ENCODE data around the gene SP110. TPM values are rescaled to one million over a fixed set of nuclear protein-coding genes. Genes with fewer than 3 reads are reported as not detected.

The SP110 gene
- total RNA-seq, 1 donor, result 68.1 TPM

DNA sequence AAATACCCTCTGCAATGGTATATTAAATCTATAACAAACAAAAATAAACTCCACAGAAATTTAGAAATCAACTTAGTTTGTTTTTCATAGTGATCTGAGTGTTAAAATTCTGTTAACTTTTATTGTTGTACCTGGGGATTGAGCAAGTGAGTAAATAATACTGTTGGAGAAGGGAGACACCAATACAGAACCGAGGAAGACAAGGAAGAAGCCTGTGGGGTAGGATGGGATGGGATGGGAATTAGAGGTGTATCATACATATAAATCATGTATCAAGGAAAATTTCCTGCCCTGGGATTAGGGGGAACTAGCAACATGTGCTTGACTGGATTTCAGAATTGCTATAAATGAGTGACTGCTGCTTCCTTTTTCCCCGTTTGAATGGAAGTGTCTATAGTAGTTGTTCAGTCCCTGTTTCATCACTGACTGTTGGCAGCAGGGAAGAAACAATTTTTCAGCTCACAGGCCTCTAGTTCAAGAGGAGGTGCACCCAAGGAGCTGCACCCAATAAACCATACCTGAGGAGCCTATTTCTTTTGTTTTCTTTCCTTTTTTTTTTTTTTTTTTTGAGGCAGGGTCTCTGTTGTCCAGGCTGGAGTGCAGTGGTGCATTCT is 53.1 kb downstream of the SP110 start:
- Histone ChIP-seq H3K4me1 (ENCODE audit: insufficient read depth, low read length) (peaks cover 8% of the 10 kb centered on the region), H3K4me3 (ENCODE audit: low read length) (no peak overlapping the region), H3K9me3 (ENCODE audit: low read depth, low read length) (no peaks in the 10 kb centered on the region), H3K27me3 (ENCODE audit: insufficient read depth, low read length) (no peaks in the 10 kb centered on the region)

DNA sequence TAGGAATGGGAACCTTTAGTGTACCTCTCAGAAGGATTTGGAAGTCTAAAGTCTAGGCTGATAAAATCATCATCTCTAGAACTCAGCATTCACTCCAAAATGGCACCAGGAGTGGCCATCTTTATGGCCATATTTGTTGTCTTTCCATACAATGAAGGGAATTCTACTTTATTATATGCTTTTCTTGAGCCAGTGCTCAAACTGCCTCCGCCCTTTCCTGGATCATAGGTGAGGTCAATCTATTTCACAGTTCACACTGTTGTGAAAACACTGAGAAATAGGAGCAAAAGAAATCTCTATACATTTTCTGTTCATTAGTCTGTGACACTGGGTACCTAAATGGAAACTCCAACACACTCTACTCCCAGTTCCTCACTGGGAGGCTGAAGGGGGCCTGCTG is 55.6 kb downstream of the SP110 start:
- H3K27me3 ChIP-seq (ENCODE audit: insufficient read depth, low read length), result no peaks in the 10 kb centered on the region
- H3K4me1 ChIP-seq (ENCODE audit: insufficient read depth, low read length), result peaks cover 5% of the 10 kb centered on the region
- no peak overlapping the region for H3K4me3 ChIP-seq (ENCODE audit: low read length)
- H3K9me3 ChIP-seq (ENCODE audit: low read depth, low read length), result no peaks in the 10 kb centered on the region

DNA sequence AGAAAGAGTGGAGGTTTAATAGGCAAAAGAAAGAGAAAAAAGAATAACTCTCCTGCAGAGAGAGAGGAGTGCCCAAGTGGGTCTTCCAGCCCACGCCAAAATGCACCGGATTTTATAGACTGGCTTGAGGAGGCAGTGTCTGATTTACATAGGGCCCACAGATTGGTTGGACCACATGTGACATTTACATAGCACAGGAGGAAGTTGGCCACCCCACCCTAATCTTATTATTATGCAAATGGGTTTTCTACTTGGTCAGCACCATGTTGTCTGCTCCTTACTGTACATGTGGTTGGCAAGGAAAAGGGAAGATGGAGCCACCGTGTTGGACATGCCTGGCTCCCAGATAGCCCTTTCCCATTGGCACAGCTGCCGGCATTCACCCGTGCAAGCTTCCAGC is 56.8 kb downstream of the SP110 start:
- Histone ChIP-seq H3K27me3 (ENCODE audit: insufficient read depth, low read length) (no peaks in the 10 kb centered on the region), H3K4me1 (ENCODE audit: insufficient read depth, low read length) (peaks cover 5% of the 10 kb centered on the region), H3K9me3 (ENCODE audit: low read depth, low read length) (no peaks in the 10 kb centered on the region), H3K4me3 (ENCODE audit: low read length) (no peak overlapping the region)

DNA sequence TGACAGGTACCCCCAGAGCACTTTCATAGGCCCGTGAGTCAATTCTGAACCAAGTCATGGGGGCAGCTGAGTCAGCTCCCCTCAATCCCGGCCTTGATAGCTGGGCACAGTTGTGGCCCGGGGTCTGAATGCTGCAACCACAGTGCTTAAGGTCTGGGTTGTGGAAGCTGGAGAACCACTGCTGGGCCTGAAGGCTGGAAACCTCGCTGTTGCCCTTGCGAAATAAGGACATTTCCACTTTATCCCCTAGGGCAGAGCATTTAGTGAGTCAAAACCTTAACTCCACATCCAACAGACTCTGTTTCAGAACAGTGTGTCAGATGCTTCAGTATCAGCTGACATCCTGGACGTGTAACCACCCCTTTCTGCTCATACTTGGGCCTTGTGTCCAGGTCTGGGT is 58.6 kb downstream of the SP110 start:
- Histone ChIP-seq H3K4me1 (ENCODE audit: insufficient read depth, low read length) (peaks cover 5% of the 10 kb centered on the region), H3K27me3 (ENCODE audit: insufficient read depth, low read length) (no peaks in the 10 kb centered on the region), H3K9me3 (ENCODE audit: low read depth, low read length) (no peaks in the 10 kb centered on the region), H3K4me3 (ENCODE audit: low read length) (no peak overlapping the region)

DNA sequence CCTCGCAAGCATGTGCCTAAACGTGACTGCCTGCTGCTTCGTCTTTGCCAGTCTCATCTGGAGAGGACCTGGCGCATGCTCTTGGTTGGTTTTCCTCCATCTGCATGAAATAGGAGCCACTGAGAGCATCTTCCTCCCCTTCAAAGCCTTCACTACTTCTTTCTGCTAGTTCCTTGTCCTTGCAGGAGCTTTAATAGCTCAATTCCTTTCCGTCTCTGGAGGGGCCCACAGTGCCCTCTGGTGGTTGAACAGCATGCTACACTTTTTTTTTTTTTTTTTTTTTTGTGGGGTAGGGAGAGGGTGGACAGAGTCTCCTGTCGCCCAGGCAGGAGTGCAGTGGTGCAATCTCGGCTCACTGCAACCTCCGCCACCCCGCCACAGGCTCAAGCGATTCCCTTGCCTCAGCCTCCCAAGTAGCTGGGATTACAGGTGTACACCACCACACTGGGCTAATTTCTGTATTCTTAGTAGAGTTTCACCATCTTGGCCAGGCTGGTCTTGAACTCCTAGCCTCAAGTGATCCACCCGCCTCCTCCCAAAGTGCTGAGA is 59.6 kb downstream of the SP110 start:
- Histone ChIP-seq H3K27me3 (ENCODE audit: insufficient read depth, low read length) (no peaks in the 10 kb centered on the region), H3K4me3 (ENCODE audit: low read length) (no peak overlapping the region), H3K9me3 (ENCODE audit: low read depth, low read length) (no peaks in the 10 kb centered on the region), H3K4me1 (ENCODE audit: insufficient read depth, low read length) (peaks cover 5% of the 10 kb centered on the region)

DNA sequence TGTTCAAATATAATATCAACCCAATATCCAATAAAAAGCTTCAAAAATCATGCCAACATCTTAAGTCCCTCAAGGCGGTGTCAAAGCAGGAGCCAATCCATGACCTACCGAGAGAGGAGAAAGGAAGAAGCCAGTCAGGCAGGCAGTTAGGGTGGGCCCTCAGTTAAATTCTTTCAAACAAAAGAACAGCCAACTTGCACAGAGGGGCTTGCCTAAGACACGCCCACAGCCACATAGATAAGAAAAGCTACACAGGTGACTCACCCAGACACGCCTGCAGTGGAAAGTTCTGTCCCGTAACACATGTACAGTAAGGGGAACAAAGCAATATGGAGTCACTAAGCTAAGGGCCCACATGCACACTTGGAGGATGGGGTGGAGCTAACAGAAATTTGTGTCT is 61.3 kb downstream of the SP110 start:
- no peak overlapping the region for H3K4me3 ChIP-seq (ENCODE audit: low read length)
- no peaks in the 10 kb centered on the region for H3K27me3 ChIP-seq (ENCODE audit: insufficient read depth, low read length)
- peaks cover 5% of the 10 kb centered on the region for H3K4me1 ChIP-seq (ENCODE audit: insufficient read depth, low read length)
- H3K9me3 ChIP-seq (ENCODE audit: low read depth, low read length), result no peaks in the 10 kb centered on the region

DNA sequence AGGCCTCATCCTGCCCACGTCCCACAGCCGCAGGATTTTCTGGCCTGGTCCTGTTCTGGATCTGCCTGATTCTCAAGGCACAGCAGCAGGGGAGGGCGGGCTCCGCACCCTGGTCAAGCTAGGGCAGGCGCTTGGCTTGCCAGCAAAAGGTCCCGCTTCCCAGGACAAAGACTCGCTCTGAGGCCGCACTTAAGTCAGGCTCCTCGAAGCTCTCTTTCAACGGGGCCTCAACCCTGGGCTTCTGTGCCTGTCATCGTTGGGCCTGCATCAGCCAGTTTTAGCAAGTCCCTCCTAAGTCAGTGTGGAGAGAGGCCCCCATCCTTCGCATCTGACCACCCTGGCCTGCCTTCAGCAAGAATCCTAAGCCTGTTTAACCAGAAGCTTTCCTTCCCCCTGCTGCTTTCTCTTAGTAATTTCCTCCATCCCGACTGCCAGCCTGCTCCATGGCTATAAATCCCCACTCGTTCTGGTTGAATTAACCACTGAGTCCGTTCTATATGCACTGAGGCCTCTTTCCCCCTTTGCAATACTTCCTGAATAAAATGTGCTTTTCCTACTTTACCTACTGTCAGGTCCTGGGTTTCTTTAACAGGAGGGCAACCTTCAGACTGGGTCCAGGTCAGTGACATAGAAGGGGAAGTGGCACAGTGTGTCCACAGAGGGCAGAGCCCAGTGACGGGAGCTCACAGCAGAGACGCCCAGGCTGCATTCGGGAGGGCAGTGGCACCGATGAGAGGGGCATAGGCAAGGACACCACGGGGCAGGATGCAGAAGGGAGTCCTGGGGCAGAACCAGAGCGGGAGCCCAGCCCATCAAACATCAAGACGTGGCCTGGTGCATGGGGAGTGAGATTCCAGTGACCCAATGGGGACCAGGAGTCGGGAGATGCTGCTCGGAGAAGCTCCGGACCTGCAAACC is 62.7 kb downstream of the SP110 start:
- Histone ChIP-seq H3K4me3 (ENCODE audit: low read length) (no peak overlapping the region), H3K9me3 (ENCODE audit: low read depth, low read length) (no peaks in the 10 kb centered on the region)

DNA sequence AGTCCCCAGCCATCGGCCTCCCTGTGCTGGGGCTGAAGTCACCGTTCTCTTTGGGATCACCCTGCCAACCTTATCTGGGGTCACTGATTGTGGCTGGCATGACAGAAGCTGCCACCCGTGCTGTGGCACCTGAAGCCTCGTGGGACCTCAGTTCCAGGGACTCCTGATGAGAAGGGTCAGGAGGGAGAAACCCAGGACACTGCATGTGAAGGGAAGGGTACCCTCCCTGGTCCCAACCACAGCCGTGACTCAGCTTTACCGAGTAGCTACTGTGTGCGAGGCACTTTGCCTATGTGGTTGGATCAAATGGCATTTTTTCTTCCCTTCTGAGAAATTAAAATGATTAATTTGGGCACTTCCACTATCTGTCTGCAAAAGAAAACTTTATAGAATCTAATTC is 64.4 kb downstream of the SP110 start:
- H3K9me3 ChIP-seq (ENCODE audit: low read depth, low read length), result no peaks in the 10 kb centered on the region
- peaks cover 5% of the 10 kb centered on the region for H3K4me1 ChIP-seq (ENCODE audit: insufficient read depth, low read length)
- no peak overlapping the region for H3K4me3 ChIP-seq (ENCODE audit: low read length)
- H3K27me3 ChIP-seq (ENCODE audit: insufficient read depth, low read length), result no peaks in the 10 kb centered on the region

More for the DNA sequence above, 62.7 kb downstream of the SP110 start:
- Histone ChIP-seq H3K4me1 (ENCODE audit: insufficient read depth, low read length) (peaks cover 5% of the 10 kb centered on the region), H3K27me3 (ENCODE audit: insufficient read depth, low read length) (no peaks in the 10 kb centered on the region)

DNA sequence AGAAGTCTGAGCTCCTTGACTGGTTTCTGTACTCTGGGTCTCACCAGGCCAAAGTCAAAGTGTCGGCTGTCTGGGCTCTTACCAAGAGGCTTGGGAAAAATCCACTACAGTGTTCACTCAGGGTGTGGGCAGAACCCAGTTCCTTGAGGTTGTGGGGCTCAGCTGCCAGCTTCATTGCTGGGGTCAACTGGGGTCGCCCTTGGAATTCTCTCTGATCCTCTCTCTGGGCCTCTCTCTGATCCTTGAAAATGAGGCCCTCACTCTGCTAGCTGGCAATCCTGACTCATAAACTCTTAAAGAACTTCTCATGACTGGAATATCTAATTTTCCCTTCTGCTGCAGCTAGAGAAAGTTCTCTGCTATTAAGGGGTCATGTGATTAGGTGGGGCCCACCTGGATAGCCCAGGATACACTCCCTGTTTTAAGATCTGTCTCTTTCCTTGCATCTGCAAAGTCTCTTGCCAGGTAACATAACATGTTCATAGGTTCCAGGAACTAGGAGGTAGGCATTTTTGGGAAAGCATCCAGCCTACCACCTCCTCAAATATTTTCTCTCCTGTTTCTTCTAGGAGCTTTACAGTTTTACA is 66.3 kb downstream of the SP110 start:
- Histone ChIP-seq H3K4me3 (ENCODE audit: low read length) (no peak overlapping the region), H3K4me1 (ENCODE audit: insufficient read depth, low read length) (no peaks in the 10 kb centered on the region), H3K27me3 (ENCODE audit: insufficient read depth, low read length) (no peaks in the 10 kb centered on the region), H3K9me3 (ENCODE audit: low read depth, low read length) (no peaks in the 10 kb centered on the region)

DNA sequence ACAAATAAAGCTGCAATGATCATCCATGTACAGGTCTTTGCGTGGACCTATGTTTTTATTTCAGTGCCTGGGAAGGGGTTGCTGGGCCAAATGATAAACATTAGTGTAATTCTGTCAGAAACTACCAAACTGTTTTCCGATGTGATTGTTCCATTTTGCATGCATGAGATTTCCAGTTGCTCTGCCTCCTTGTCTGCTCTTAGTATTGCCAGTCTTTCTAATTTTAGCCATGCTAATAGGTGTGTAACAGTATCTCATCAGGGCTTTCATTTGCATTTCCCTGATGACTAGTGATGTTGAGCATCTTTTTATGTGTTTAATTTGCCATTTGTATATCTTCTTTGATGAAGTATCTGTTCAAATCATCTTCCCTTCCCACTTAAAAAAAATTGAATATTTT is 67.5 kb downstream of the SP110 start:
- Histone ChIP-seq H3K27me3 (ENCODE audit: insufficient read depth, low read length) (no peaks in the 10 kb centered on the region), H3K9me3 (ENCODE audit: low read depth, low read length) (no peaks in the 10 kb centered on the region), H3K4me3 (ENCODE audit: low read length) (no peak overlapping the region), H3K4me1 (ENCODE audit: insufficient read depth, low read length) (no peaks in the 10 kb centered on the region)

DNA sequence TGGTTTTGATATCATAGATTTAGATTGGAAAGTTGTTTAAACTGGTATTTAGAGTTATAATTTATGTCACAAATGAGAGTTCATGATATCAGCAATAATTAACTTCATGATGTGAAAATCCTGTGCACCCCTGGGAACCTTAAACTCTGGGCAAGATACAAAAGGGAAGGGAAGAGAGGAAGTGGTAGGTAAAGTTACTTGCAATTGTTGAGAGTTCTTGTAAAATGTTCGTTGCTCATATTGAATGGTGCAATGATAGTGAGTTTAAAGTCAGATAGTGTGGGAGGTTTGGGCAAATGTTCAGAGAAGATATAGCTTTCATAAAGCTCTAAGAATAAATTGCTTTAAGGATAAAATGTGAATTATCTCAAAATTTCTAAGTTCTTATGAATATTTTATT is 75.4 kb downstream of the SP110 start:
- peaks cover 4% of the 10 kb centered on the region for H3K4me1 ChIP-seq (ENCODE audit: insufficient read depth, low read length)
- no peak overlapping the region for H3K4me3 ChIP-seq (ENCODE audit: low read length)
- H3K9me3 ChIP-seq (ENCODE audit: low read depth, low read length), result no peaks in the 10 kb centered on the region
- no peaks in the 10 kb centered on the region for H3K27me3 ChIP-seq (ENCODE audit: insufficient read depth, low read length)

DNA sequence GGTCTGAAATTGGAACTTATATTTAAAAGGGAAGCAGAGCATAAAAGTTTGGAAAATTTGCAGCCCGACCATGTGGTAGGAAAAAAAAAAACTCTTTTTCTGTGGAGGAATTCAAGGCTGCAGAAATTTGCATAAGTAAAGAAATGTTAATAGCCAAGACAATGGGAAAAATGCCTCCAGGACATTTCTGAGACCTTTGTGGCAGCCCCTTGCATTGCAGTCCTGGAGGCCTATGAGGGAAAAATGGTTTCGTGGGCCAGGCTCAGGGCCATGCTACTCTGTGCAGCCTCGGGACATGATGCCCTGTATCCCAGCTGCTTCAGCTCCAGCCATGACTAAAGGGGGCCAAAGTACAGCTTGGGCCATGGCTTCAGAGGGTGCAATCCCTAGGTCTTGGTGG is 79.1 kb downstream of the SP110 start:
- Histone ChIP-seq H3K27me3 (ENCODE audit: insufficient read depth, low read length) (no peaks in the 10 kb centered on the region), H3K4me1 (ENCODE audit: insufficient read depth, low read length) (peaks cover 6% of the 10 kb centered on the region), H3K4me3 (ENCODE audit: low read length) (no peak overlapping the region), H3K9me3 (ENCODE audit: low read depth, low read length) (no peaks in the 10 kb centered on the region)

DNA sequence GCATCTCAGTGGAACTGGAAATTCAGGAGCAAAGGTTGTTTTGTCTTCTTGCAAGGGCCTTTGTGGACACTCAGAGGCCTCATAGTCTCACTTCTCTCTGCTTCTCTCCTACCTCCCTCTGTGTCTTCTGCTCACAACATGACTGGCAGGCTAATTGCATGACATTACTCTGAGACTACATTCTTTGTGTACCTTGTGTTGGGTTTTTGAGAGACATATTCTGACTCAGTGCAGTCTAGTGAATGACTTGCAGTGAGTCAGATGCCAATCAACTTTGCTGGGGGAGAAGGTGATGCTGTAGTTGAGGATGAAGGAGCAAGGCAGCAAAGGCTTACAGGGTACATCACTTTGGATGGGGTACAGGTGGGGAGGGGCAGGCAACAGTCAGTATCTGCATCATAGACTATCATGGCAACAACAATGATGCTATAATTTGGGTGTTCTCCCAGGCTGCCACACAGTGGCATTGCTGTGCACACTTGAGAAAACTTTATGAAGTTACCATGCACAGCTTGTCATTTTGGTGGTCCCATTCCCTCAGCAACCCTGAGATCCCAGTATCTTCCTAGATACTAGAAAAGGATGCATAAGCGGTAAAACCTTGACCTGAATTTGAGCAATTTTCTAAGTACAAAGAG is 81.8 kb downstream of the SP110 start:
- Histone ChIP-seq H3K9me3 (ENCODE audit: low read depth, low read length) (no peaks in the 10 kb centered on the region), H3K4me3 (ENCODE audit: low read length) (no peak overlapping the region), H3K27me3 (ENCODE audit: insufficient read depth, low read length) (no peaks in the 10 kb centered on the region), H3K4me1 (ENCODE audit: insufficient read depth, low read length) (peaks cover 9% of the 10 kb centered on the region)

DNA sequence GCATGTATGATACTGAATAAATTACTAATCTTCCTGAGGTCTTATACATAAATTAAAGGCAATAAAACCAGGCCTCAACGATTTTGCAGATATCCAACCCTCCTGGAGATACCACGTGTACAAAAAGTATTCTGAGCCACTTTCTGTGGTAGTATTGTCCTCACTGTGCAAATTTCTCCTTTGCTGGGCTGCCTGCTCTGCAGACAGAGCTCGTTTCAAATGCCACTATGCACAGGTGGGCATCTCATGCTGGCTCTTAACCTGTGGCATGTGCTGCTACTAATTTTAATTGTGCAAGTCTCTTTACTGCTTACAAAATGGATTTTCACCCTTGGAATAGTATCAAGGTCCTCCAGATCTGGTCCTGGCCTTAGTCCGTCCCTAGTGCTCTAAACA is 84.7 kb downstream of the SP110 start:
- Histone ChIP-seq H3K9me3 (ENCODE audit: low read depth, low read length) (no peaks in the 10 kb centered on the region), H3K4me3 (ENCODE audit: low read length) (no peak overlapping the region), H3K4me1 (ENCODE audit: insufficient read depth, low read length) (peaks cover 9% of the 10 kb centered on the region), H3K27me3 (ENCODE audit: insufficient read depth, low read length) (no peaks in the 10 kb centered on the region)
